Retinal pigment epithelial cell (primary cell): ENCODE data around the gene PFN1.

Source experiments
- DNase-seq: peaks from one replicate; pipeline ENCODE4 v3.0.0-alpha.2; 2010; ENCODE audit warnings: low read depth
- H3K4me3 ChIP-seq: 2 replicates; pipeline ENCODE4 v1.5.1; 2011; ENCODE audit warnings: mild to moderate bottlenecking, low read length, control low read depth, moderate library complexity
- CTCF ChIP-seq: conservative IDR thresholded peaks from 2 replicates; pipeline ENCODE4 v1.5.1; 2011; ENCODE audit warnings: low read depth, low read length, control low read depth, inconsistent platforms

The PFN1 gene

GRCh38 chr17:4898927-4899326 is 49.4 kb downstream of the PFN1 start:
- H3K4me3 ChIP-seq: peak overlapping the region; percentile 20
- no peak for TF ChIP-seq CTCF
- no peak for DNase-seq

- no peak for DNase-seq
- no peak overlapping the region for H3K4me3 ChIP-seq
- no peak for TF ChIP-seq CTCF
Observed at GRCh38 chr17:4898351-4898750, 50.0 kb downstream of the PFN1 start.

GRCh38 chr17:4897785-4898184 is 50.5 kb downstream of the PFN1 start:
- H3K4me3 ChIP-seq: no peak overlapping the region
- no peak for DNase-seq
- TF ChIP-seq CTCF: no peak

GRCh38 chr17:4897198-4897687 is 51.1 kb downstream of the PFN1 start:
- no peak for TF ChIP-seq CTCF
- no peak overlapping the region for H3K4me3 ChIP-seq
- DNase-seq: no peak

GRCh38 chr17:4896332-4897197 is 51.8 kb downstream of the PFN1 start:
- no peak for TF ChIP-seq CTCF
- no peak overlapping the region for H3K4me3 ChIP-seq
- no peak for DNase-seq

GRCh38 chr17:4895657-4896331 is 52.5 kb downstream of the PFN1 start:
- no peak for DNase-seq
- no peak overlapping the region for H3K4me3 ChIP-seq
- TF ChIP-seq CTCF: peak; percentile 9
